Measurements from ENCODE around the gene KRTAP5-7.

The KRTAP5-7 gene

GRCh38 chr11:71500601-71501021 lies 26.5 kb upstream of the KRTAP5-7 start:
- Histone ChIP-seq H3K4me1 (ENCODE audit: insufficient read depth, low read length) (no peaks in the 10 kb centered on the region; the same call in 1 of the 2 replicates), H3K36me3 (ENCODE audit: insufficient read depth, low read length) (peaks cover 68% of the 10 kb centered on the region), H3K27me3 (ENCODE audit: insufficient read depth, low read length, poor library complexity) (no peaks in the 10 kb centered on the region), H3K27ac (ENCODE audit: low read length) (no peak overlapping the region), H3K9ac (ENCODE audit: low read depth, low read length) (no peak overlapping the region), H3K4me2 (ENCODE audit: insufficient read depth, low read length) (no peak overlapping the region), H3K9me3 (ENCODE audit: insufficient read depth, low read length, severe bottlenecking) (no peaks in the 10 kb centered on the region), H3K4me3 (ENCODE audit: low read depth in 1 of 2, low read length in 2 of 2) (no peak overlapping the region), H2AFZ (ENCODE audit: low read depth, low read length) (no peak overlapping the region), H3K79me2 (ENCODE audit: insufficient read depth, low read length) (no peaks in the 10 kb centered on the region), H4K20me1 (ENCODE audit: insufficient read depth, low read length) (no peaks in the 10 kb centered on the region)
- TF ChIP-seq EZH2 (IDR thresholded peaks at IDR 0.05; ENCODE audit: borderline replicate concordance, low read depth, low read length, severe bottlenecking), result no peak
- TF ChIP-seq CTCF (IDR thresholded peaks at IDR 0.05; ENCODE audit: borderline replicate concordance, extremely low read depth, low read length, poor library complexity, severe bottlenecking), result no peak
- ATAC-seq (ENCODE audit: insufficient read depth, low read depth), result no peak
- no peak for DNase-seq

- Histone ChIP-seq H3K79me2 (ENCODE audit: insufficient read depth, low read length) (no peaks in the 10 kb centered on the region), H3K36me3 (ENCODE audit: insufficient read depth, low read length) (peaks cover 64% of the 10 kb centered on the region), H3K9ac (ENCODE audit: low read depth, low read length) (no peak overlapping the region), H2AFZ (ENCODE audit: low read depth, low read length) (no peak overlapping the region), H4K20me1 (ENCODE audit: insufficient read depth, low read length) (no peaks in the 10 kb centered on the region), H3K27me3 (ENCODE audit: insufficient read depth, low read length, poor library complexity) (no peaks in the 10 kb centered on the region), H3K4me2 (ENCODE audit: insufficient read depth, low read length) (no peak overlapping the region), H3K27ac (ENCODE audit: low read length) (no peak overlapping the region), H3K4me1 (ENCODE audit: insufficient read depth, low read length) (no peaks in the 10 kb centered on the region; the same call in 1 of the 2 replicates), H3K9me3 (ENCODE audit: insufficient read depth, low read length, severe bottlenecking) (no peaks in the 10 kb centered on the region), H3K4me3 (ENCODE audit: low read depth in 1 of 2, low read length in 2 of 2) (no peak overlapping the region)
- DNase-seq (peak; percentile 1), ATAC-seq (ENCODE audit: insufficient read depth, low read depth) (no peak)
- TF ChIP-seq CTCF (IDR thresholded peaks at IDR 0.05; ENCODE audit: borderline replicate concordance, extremely low read depth, low read length, poor library complexity, severe bottlenecking) (no peak), EZH2 (IDR thresholded peaks at IDR 0.05; ENCODE audit: borderline replicate concordance, low read depth, low read length, severe bottlenecking) (no peak)
Measured at GRCh38 chr11:71501071-71501985, 25.7 kb upstream of the KRTAP5-7 start.

GRCh38 chr11:71502026-71502425 lies 25.0 kb upstream of the KRTAP5-7 start:
- Histone ChIP-seq H3K4me3 (ENCODE audit: low read depth in 1 of 2, low read length in 2 of 2) (no peak overlapping the region), H2AFZ (ENCODE audit: low read depth, low read length) (no peak overlapping the region), H3K4me2 (ENCODE audit: insufficient read depth, low read length) (no peak overlapping the region), H3K9ac (ENCODE audit: low read depth, low read length) (no peak overlapping the region), H3K27me3 (ENCODE audit: insufficient read depth, low read length, poor library complexity) (no peaks in the 10 kb centered on the region), H3K36me3 (ENCODE audit: insufficient read depth, low read length) (peaks cover 57% of the 10 kb centered on the region), H3K9me3 (ENCODE audit: insufficient read depth, low read length, severe bottlenecking) (no peaks in the 10 kb centered on the region), H4K20me1 (ENCODE audit: insufficient read depth, low read length) (no peaks in the 10 kb centered on the region), H3K4me1 (ENCODE audit: insufficient read depth, low read length) (no peaks in the 10 kb centered on the region; the same call in 1 of the 2 replicates), H3K27ac (ENCODE audit: low read length) (no peak overlapping the region), H3K79me2 (ENCODE audit: insufficient read depth, low read length) (no peaks in the 10 kb centered on the region)
- ATAC-seq (ENCODE audit: insufficient read depth, low read depth), result no peak
- TF ChIP-seq EZH2 (IDR thresholded peaks at IDR 0.05; ENCODE audit: borderline replicate concordance, low read depth, low read length, severe bottlenecking) (no peak), CTCF (IDR thresholded peaks at IDR 0.05; ENCODE audit: borderline replicate concordance, extremely low read depth, low read length, poor library complexity, severe bottlenecking) (no peak)
- DNase-seq, result no peak

Measured in DND-41 (cell line).